PC-3 (cell line): ENCODE results near the gene IFIT3. TPM values are rescaled to one million over a fixed set of nuclear protein-coding genes. Genes with fewer than 3 reads are reported as not detected.

ENCODE experiments used
- ATAC-seq: fragments of 200-7000 bp; cut with Tn5 transposase; 2 replicates; pipeline ENCODE4 v1.9.1; 2020; ENCODE audit warnings: mild to moderate bottlenecking, moderate library complexity
- BruUV-seq: library from RNA; stranded (reverse); fragments of 400-500 nt; replicated peaks from 2 replicates; lab custom pipeline; 2021; lab: Mats Ljungman, UMichigan
- CTCF ChIA-PET: fragments of 300-600 bp; sonication (Branson Sonifier 250); formaldehyde crosslinking; loops from one replicate; lab custom pipeline; 2022; ENCODE audit warnings: antibody characterized with exemption; lab: Charles Lee
- POLR2A ChIA-PET: fragments of 300-600 bp; sonication (Branson Sonifier 250); formaldehyde crosslinking; loops from one replicate; lab custom pipeline; 2022; ENCODE audit warnings: antibody characterized with exemption; ENCODE audit not compliant: unreplicated experiment; lab: Charles Lee
- DNase-seq: peaks from one replicate; pipeline ENCODE4 v3.0.0-alpha.2; 2015
- H2AFZ ChIP-seq: fragments of 300-600 bp; sonication (generic); 2 replicates; pipeline ENCODE4 v1.6.0; 2016; ENCODE audit warnings: antibody characterized with exemption, low read length
- H3F3A ChIP-seq: fragments of 300-600 bp; sonication (generic); one replicate; pipeline ENCODE4 v1.6.0; 2017; ENCODE audit warnings: antibody characterized with exemption, low read length, control low read depth, mild to moderate bottlenecking; ENCODE audit not compliant: unreplicated experiment
- H3K27ac ChIP-seq: fragments of 300-600 bp; sonication (generic); 2 replicates; pipeline ENCODE4 v1.5.1; 2016; ENCODE audit warnings: mild to moderate bottlenecking, low read length
- H3K27me3 ChIP-seq: fragments of 300-600 bp; sonication (generic); 2 replicates; pipeline ENCODE4 v1.6.1; 2016; ENCODE audit warnings: low read length, mixed read lengths
- H3K36me3 ChIP-seq: fragments of 300-600 bp; sonication (generic); 2 replicates; pipeline ENCODE4 v1.6.1; 2016; ENCODE audit warnings: low read depth, mixed run types, low read length, mixed read lengths
- H3K4me1 ChIP-seq: fragments of 300-600 bp; sonication (generic); 2 replicates; pipeline ENCODE4 v1.5.1; 2016; ENCODE audit warnings: low read length; ENCODE audit not compliant: insufficient read depth
- H3K4me2 ChIP-seq: fragments of 300-600 bp; sonication (generic); 2 replicates; pipeline ENCODE4 v1.6.0; 2016; ENCODE audit warnings: low read length
- H3K4me3 ChIP-seq: fragments of 300-600 bp; sonication (generic); 2 replicates; pipeline ENCODE4 v1.5.1; 2016; ENCODE audit warnings: mild to moderate bottlenecking, low read length, mixed read lengths
- H3K79me2 ChIP-seq: fragments of 300-600 bp; sonication (generic); 2 replicates; pipeline ENCODE4 v1.6.1; 2017; ENCODE audit warnings: low read length, mixed read lengths
- H3K9ac ChIP-seq: fragments of 300-600 bp; sonication (generic); 2 replicates; pipeline ENCODE4 v1.6.0; 2016; ENCODE audit warnings: mild to moderate bottlenecking, low read length
- H3K9me2 ChIP-seq: fragments of 300-600 bp; sonication (generic); replicated peaks from 2 replicates; pipeline ENCODE4 v1.6.1; 2016; ENCODE audit warnings: mixed run types, low read length, mixed read lengths
- H3K9me3 ChIP-seq: fragments of 300-600 bp; sonication (generic); 2 replicates; pipeline ENCODE4 v1.6.1; 2016; ENCODE audit warnings: low read length, mixed read lengths
- H4K20me1 ChIP-seq: fragments of 300-600 bp; sonication (generic); 2 replicates; pipeline ENCODE4 v1.6.1; 2016; ENCODE audit warnings: low read length, mixed read lengths
- CTCF ChIP-seq: fragments of 300-600 bp; sonication (generic); conservative IDR thresholded peaks from 2 replicates; pipeline ENCODE4 v1.5.1; 2017; ENCODE audit warnings: antibody characterized with exemption, low read depth, mild to moderate bottlenecking, low read length
- EZH2 ChIP-seq: fragments of 300-600 bp; sonication (generic); IDR thresholded peaks from one replicate; pipeline ENCODE4 v1.6.1; 2017; ENCODE audit warnings: antibody characterized with exemption, mild to moderate bottlenecking, low read length; ENCODE audit not compliant: unreplicated experiment
- EZH2phosphoT487 ChIP-seq: fragments of 300-600 bp; sonication (generic); IDR thresholded peaks from 2 replicates; pipeline ENCODE4 v1.6.1; 2018; ENCODE audit warnings: mild to moderate bottlenecking, antibody characterized with exemption, low read length, borderline replicate concordance
- intact Hi-C: fragments of 100-400 bp; cut with micrococcal nuclease; formaldehyde crosslinking; loops from 2 replicates; pipeline ENCODE4 v1.9.0; 2023
- total RNA-seq: library from RNA; depleted of rRNA; stranded (reverse); fragments of >200 nt; gene quantifications from 2 replicates; pipeline ENCODE4 v1.2.3, GENCODE V29; 2014

IFIT3 gene
- total RNA-seq, 1 experiment from 2014 or later, result 5.0 TPM

- DNase-seq (no peak), ATAC-seq (no peak)
- no peak overlapping the region for H3K4me2 ChIP-seq
- H3K9me2 ChIP-seq, result no peaks in the 10 kb centered on the region
- no peaks in the 10 kb centered on the region for H3K9me3 ChIP-seq
- CTCF ChIA-PET, result no interaction called here
- intact Hi-C loops, result no loop called here
- no peak overlapping the region for H3K4me3 ChIP-seq
- no peak overlapping the region for H3K9ac ChIP-seq
- BruUV-seq, result no TSS peak
- POLR2A ChIA-PET, result no interaction called here
- no peaks in the 10 kb centered on the region for H3F3A ChIP-seq
- no peak overlapping the region for H3K27ac ChIP-seq
- H4K20me1 ChIP-seq, result no peaks in the 10 kb centered on the region
- no peak overlapping the region for H2AFZ ChIP-seq
- no peaks in the 10 kb centered on the region for H3K36me3 ChIP-seq
- no peaks in the 10 kb centered on the region for H3K79me2 ChIP-seq
- H3K27me3 ChIP-seq, result no peaks in the 10 kb centered on the region
- TF ChIP-seq EZH2phosphoT487 (no peak), EZH2 (no peak), CTCF (no peak)
- peaks cover 17% of the 10 kb centered on the region for H3K4me1 ChIP-seq
These were observed 16.4 kb downstream of the IFIT3 start for GRCh38 chr10:89344156-89344555.

GRCh38 chr10:89345367-89346000, 17.7 kb downstream of the IFIT3 start:
- ATAC-seq, result no peak
- no peaks in the 10 kb centered on the region for H4K20me1 ChIP-seq
- TF ChIP-seq CTCF (no peak), EZH2phosphoT487 (no peak), EZH2 (no peak)
- POLR2A ChIA-PET, result no interaction called here
- H3K9me2 ChIP-seq, result no peaks in the 10 kb centered on the region
- no peak overlapping the region for H3K4me2 ChIP-seq
- H2AFZ ChIP-seq, result no peak overlapping the region
- DNase-seq, result no peak
- H3K4me3 ChIP-seq, result no peak overlapping the region
- H3K4me1 ChIP-seq, result peaks cover 18% of the 10 kb centered on the region
- H3K79me2 ChIP-seq, result no peaks in the 10 kb centered on the region
- H3F3A ChIP-seq, result no peaks in the 10 kb centered on the region
- H3K27ac ChIP-seq, result no peak overlapping the region
- CTCF ChIA-PET, result no interaction called here
- intact Hi-C loops, result no loop called here
- H3K9ac ChIP-seq, result no peak overlapping the region
- no peaks in the 10 kb centered on the region for H3K27me3 ChIP-seq
- H3K36me3 ChIP-seq, result no peaks in the 10 kb centered on the region
- no peaks in the 10 kb centered on the region for H3K9me3 ChIP-seq
- no TSS peak for BruUV-seq

GRCh38 chr10:89346405-89347254, 18.8 kb downstream of the IFIT3 start:
- ChIA-PET POLR2A (no interaction called here), CTCF (no interaction called here)
- DNase-seq (peak; percentile 68), ATAC-seq (no peak)
- no peak overlapping the region for H3K9ac ChIP-seq
- no peaks in the 10 kb centered on the region for H3K36me3 ChIP-seq
- no TSS peak for BruUV-seq
- peaks cover 30% of the 10 kb centered on the region for H3K4me1 ChIP-seq
- H3K4me3 ChIP-seq, result no peak overlapping the region
- intact Hi-C loops, result no loop called here
- no peaks in the 10 kb centered on the region for H3K27me3 ChIP-seq
- no peaks in the 10 kb centered on the region for H4K20me1 ChIP-seq
- TF ChIP-seq EZH2phosphoT487 (no peak), CTCF (no peak), EZH2 (no peak)
- H3K4me2 ChIP-seq, result peak overlapping the region; percentile 22; the same call in 1 of the 2 replicates
- no peaks in the 10 kb centered on the region for H3K9me2 ChIP-seq
- no peak overlapping the region for H3K27ac ChIP-seq
- no peak overlapping the region for H2AFZ ChIP-seq
- no peaks in the 10 kb centered on the region for H3K9me3 ChIP-seq
- no peaks in the 10 kb centered on the region for H3K79me2 ChIP-seq
- H3F3A ChIP-seq, result no peaks in the 10 kb centered on the region
